GM12878 (cell line): ENCODE measurements around the gene PIAS2. TPM values are rescaled to one million over a fixed set of nuclear protein-coding genes. Genes with fewer than 3 reads are reported as not detected.

Source experiments
- ATF7 ChIP-seq: fragments of 450-650 bp; IDR thresholded peaks from 2 replicates; pipeline ENCODE4 v1.6.1; 2016; ENCODE audit warnings: low read depth, mild to moderate bottlenecking
- CBX3 ChIP-seq: fragments of 200-600 bp; sonication (generic); IDR thresholded peaks from 2 replicates; pipeline ENCODE4 v1.6.1; 2016; ENCODE audit warnings: low read depth, borderline replicate concordance
- CHD1 ChIP-seq: IDR thresholded peaks from 2 replicates; pipeline ENCODE4 v1.6.1; 2012; ENCODE audit warnings: low read depth, low read length, improper control_type of control experiment
- ETV6 ChIP-seq, 2 experiments: fragments of 450-650 bp in 1 of 2; IDR thresholded peaks in 1 of 2; conservative IDR thresholded peaks in 1 of 2; 2 replicates each; pipeline ENCODE4 v1.6.1; 2014; ENCODE audit warnings: antibody characterized with exemption in 1 of 2, borderline replicate concordance in 1 of 2, low read depth in 1 of 2, mild to moderate bottlenecking in 1 of 2, moderate library complexity in 1 of 2
- FOXM1 ChIP-seq: IDR thresholded peaks from 2 replicates; pipeline ENCODE4 v1.6.1; 2012; ENCODE audit warnings: low read depth, mild to moderate bottlenecking, inconsistent platforms, low read length, moderate library complexity
- GATAD2B ChIP-seq: fragments of 450-650 bp; conservative IDR thresholded peaks from 2 replicates; pipeline ENCODE4 v1.6.1; 2017; ENCODE audit warnings: low read depth, mild to moderate bottlenecking, moderate library complexity
- JUND ChIP-seq: IDR thresholded peaks from 2 replicates; pipeline ENCODE4 v1.6.1; 2012; ENCODE audit warnings: low read depth, mild to moderate bottlenecking, low read length, improper control_type of control experiment, moderate library complexity
- MEF2A ChIP-seq: IDR thresholded peaks from 2 replicates; pipeline ENCODE4 v1.6.1; 2011; ENCODE audit warnings: low read depth, mild to moderate bottlenecking, low read length, moderate library complexity; ENCODE audit not compliant: insufficient read depth
- MTA2 ChIP-seq: fragments of 450-650 bp; IDR thresholded peaks from 2 replicates; pipeline ENCODE4 v1.6.1; 2016; ENCODE audit warnings: low read depth, mild to moderate bottlenecking, moderate library complexity
- PML ChIP-seq: IDR thresholded peaks from 2 replicates; pipeline ENCODE4 v1.6.1; 2012; ENCODE audit warnings: low read length, inconsistent platforms
- RAD51 ChIP-seq: fragments of 450-650 bp; IDR thresholded peaks from 2 replicates; pipeline ENCODE4 v1.6.1; 2016; ENCODE audit warnings: moderate library complexity, mild to moderate bottlenecking, inconsistent platforms
- TCF7 ChIP-seq: IDR thresholded peaks from 2 replicates; pipeline ENCODE4 v1.6.1; 2014; ENCODE audit warnings: antibody characterized with exemption, borderline replicate concordance
- YBX1 ChIP-seq: fragments of 450-650 bp; IDR thresholded peaks from 2 replicates; pipeline ENCODE4 v1.6.1; 2016; ENCODE audit warnings: antibody characterized with exemption
- ZSCAN29 ChIP-seq: fragments of 450-650 bp; IDR thresholded peaks from 2 replicates; pipeline ENCODE4 v1.6.1; 2017; ENCODE audit warnings: mild to moderate bottlenecking, moderate library complexity
- polyA plus RNA-seq, 11 experiments: library from polyadenylated mRNA; depleted of rRNA in 4 of 11; unstranded in 6 of 11; stranded (reverse) in 5 of 11; fragments of >200 nt; fragmentation: Nextera tagmentation in 4 of 11; fragmentation: Illumina TruSeq in 1 of 11; extraction: Ambion mirVana in 4 of 11; extraction: Trizol in 1 of 11; gene quantifications; 1 replicate in 1 of 11; 2 replicates in 10 of 11; pipeline versions ENCODE4 v1.2.1 to v1.2.3, GENCODE V29; 2011 to 2016; ENCODE audit warnings: inconsistent platforms in 2 of 11, missing spikeins in 2 of 11, low read depth in 1 of 11
- total RNA-seq, 4 experiments: library from RNA; depleted of rRNA in 3 of 4; stranded (reverse); fragments of >200 nt in 3 of 4; fragmentation: Illumina TruSeq in 1 of 4; extraction: Trizol in 1 of 4; gene quantifications; 2 replicates each; pipeline versions ENCODE4 v1.2.1 to v1.2.3, GENCODE V29; 2013 to 2021
- TF ChIP-seq, protein P1 (sequence below): fragments of 150-350 bp; IDR thresholded peaks from 2 replicates; pipeline ENCODE4 v1.6.1; 2014; ENCODE audit warnings: mild to moderate bottlenecking, low read depth, low read length
- TF ChIP-seq, protein P2 (sequence below): IDR thresholded peaks from 2 replicates; pipeline ENCODE4 v1.6.1; 2012; ENCODE audit warnings: mild to moderate bottlenecking, low read depth, low read length
- TF ChIP-seq, protein P3 (sequence below), 3 experiments: IDR thresholded peaks in 2 of 3; conservative IDR thresholded peaks in 1 of 3; 2 replicates each; pipeline ENCODE4 v1.5.1; 2011; ENCODE audit warnings: low read depth in 3 of 3, low read length in 3 of 3, mild to moderate bottlenecking in 3 of 3, control low read depth in 2 of 3, moderate library complexity in 2 of 3, inconsistent platforms in 1 of 3, mixed read lengths in 1 of 3; ENCODE audit not compliant: control insufficient read depth in 2 of 3, insufficient read depth in 1 of 3; ENCODE audit errors: extremely low read depth in 1 of 3
- TF ChIP-seq, protein P4 (sequence below): fragments of 450-650 bp; IDR thresholded peaks from 2 replicates; pipeline ENCODE4 v1.6.1; 2016; ENCODE audit warnings: mild to moderate bottlenecking, moderate library complexity, borderline replicate concordance

Gene PIAS2
- total and polyA plus RNA-seq, 10 of the 15 experiments (the other 5 are each of a cell fraction or from before 2014, with no cell fraction given) = 4.0 to 31.8 (median 22.4) TPM

DNA sequence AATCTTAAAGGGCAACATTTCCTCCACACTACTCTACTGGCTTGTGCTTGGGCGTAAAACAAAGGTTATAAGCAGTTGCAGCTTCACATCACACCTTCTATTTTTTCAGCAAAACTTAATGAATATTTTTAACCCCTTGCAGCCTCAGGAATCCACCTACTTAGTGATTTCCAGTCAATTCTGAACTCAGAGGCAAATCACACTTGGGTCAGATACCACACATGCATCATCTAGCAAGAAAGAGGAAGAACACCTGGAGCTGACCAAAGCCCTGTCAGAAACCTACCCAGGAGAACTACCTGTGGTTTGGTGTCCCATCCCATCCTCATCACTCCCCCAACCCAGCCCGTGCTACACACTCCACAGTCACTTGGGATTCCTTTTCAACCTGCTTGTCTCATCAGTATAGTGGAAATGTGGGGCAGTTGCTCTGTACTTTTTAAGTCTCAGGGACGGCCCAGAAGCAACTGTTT is 25.5 kb downstream of the PIAS2 start (continued):
- no peak for TF ChIP-seq ZSCAN29
- TF ChIP-seq RAD51 = no peak; the same call in 1 of the 2 replicates
- TF ChIP-seq, protein P1, sequence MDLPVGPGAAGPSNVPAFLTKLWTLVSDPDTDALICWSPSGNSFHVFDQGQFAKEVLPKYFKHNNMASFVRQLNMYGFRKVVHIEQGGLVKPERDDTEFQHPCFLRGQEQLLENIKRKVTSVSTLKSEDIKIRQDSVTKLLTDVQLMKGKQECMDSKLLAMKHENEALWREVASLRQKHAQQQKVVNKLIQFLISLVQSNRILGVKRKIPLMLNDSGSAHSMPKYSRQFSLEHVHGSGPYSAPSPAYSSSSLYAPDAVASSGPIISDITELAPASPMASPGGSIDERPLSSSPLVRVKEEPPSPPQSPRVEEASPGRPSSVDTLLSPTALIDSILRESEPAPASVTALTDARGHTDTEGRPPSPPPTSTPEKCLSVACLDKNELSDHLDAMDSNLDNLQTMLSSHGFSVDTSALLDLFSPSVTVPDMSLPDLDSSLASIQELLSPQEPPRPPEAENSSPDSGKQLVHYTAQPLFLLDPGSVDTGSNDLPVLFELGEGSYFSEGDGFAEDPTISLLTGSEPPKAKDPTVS = no peak
- TF ChIP-seq CBX3 = no peak
- TF ChIP-seq, protein P2, sequence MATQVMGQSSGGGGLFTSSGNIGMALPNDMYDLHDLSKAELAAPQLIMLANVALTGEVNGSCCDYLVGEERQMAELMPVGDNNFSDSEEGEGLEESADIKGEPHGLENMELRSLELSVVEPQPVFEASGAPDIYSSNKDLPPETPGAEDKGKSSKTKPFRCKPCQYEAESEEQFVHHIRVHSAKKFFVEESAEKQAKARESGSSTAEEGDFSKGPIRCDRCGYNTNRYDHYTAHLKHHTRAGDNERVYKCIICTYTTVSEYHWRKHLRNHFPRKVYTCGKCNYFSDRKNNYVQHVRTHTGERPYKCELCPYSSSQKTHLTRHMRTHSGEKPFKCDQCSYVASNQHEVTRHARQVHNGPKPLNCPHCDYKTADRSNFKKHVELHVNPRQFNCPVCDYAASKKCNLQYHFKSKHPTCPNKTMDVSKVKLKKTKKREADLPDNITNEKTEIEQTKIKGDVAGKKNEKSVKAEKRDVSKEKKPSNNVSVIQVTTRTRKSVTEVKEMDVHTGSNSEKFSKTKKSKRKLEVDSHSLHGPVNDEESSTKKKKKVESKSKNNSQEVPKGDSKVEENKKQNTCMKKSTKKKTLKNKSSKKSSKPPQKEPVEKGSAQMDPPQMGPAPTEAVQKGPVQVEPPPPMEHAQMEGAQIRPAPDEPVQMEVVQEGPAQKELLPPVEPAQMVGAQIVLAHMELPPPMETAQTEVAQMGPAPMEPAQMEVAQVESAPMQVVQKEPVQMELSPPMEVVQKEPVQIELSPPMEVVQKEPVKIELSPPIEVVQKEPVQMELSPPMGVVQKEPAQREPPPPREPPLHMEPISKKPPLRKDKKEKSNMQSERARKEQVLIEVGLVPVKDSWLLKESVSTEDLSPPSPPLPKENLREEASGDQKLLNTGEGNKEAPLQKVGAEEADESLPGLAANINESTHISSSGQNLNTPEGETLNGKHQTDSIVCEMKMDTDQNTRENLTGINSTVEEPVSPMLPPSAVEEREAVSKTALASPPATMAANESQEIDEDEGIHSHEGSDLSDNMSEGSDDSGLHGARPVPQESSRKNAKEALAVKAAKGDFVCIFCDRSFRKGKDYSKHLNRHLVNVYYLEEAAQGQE = no peak
- TF ChIP-seq PML = no peak
- TF ChIP-seq TCF7 = peak; percentile 25; the same call in 1 of the 2 replicates
- TF ChIP-seq JUND = peak; percentile 78
- peak; percentile 90 for TF ChIP-seq ATF7
- TF ChIP-seq, protein P3, sequence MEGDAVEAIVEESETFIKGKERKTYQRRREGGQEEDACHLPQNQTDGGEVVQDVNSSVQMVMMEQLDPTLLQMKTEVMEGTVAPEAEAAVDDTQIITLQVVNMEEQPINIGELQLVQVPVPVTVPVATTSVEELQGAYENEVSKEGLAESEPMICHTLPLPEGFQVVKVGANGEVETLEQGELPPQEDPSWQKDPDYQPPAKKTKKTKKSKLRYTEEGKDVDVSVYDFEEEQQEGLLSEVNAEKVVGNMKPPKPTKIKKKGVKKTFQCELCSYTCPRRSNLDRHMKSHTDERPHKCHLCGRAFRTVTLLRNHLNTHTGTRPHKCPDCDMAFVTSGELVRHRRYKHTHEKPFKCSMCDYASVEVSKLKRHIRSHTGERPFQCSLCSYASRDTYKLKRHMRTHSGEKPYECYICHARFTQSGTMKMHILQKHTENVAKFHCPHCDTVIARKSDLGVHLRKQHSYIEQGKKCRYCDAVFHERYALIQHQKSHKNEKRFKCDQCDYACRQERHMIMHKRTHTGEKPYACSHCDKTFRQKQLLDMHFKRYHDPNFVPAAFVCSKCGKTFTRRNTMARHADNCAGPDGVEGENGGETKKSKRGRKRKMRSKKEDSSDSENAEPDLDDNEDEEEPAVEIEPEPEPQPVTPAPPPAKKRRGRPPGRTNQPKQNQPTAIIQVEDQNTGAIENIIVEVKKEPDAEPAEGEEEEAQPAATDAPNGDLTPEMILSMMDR (IDR thresholded peaks at IDR 0.05 in 2 of 3, conservative IDR thresholded peaks at IDR 0.05 in 1 of 3; ENCODE audit: control insufficient read depth in 2 of 3, extremely low read depth in 1 of 3, insufficient read depth in 1 of 3, low read depth in 3 of 3, low read length in 3 of 3) = no peak
- TF ChIP-seq, protein P4, sequence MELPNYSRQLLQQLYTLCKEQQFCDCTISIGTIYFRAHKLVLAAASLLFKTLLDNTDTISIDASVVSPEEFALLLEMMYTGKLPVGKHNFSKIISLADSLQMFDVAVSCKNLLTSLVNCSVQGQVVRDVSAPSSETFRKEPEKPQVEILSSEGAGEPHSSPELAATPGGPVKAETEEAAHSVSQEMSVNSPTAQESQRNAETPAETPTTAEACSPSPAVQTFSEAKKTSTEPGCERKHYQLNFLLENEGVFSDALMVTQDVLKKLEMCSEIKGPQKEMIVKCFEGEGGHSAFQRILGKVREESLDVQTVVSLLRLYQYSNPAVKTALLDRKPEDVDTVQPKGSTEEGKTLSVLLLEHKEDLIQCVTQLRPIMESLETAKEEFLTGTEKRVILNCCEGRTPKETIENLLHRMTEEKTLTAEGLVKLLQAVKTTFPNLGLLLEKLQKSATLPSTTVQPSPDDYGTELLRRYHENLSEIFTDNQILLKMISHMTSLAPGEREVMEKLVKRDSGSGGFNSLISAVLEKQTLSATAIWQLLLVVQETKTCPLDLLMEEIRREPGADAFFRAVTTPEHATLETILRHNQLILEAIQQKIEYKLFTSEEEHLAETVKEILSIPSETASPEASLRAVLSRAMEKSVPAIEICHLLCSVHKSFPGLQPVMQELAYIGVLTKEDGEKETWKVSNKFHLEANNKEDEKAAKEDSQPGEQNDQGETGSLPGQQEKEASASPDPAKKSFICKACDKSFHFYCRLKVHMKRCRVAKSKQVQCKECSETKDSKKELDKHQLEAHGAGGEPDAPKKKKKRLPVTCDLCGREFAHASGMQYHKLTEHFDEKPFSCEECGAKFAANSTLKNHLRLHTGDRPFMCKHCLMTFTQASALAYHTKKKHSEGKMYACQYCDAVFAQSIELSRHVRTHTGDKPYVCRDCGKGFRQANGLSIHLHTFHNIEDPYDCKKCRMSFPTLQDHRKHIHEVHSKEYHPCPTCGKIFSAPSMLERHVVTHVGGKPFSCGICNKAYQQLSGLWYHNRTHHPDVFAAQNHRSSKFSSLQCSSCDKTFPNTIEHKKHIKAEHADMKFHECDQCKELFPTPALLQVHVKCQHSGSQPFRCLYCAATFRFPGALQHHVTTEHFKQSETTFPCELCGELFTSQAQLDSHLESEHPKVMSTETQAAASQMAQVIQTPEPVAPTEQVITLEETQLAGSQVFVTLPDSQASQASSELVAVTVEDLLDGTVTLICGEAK = no peak
- TF ChIP-seq ETV6 (conservative IDR thresholded peaks at IDR 0.05 in 1 of 2, IDR thresholded peaks at IDR 0.05 in 1 of 2; ENCODE audit: borderline replicate concordance in 1 of 2, low read depth in 1 of 2) = peak in 1 of 2 experiments; percentile 54; a peak in 1 of 4 replicates
- no peak for TF ChIP-seq CHD1
- TF ChIP-seq FOXM1 = peak; percentile 81
- TF ChIP-seq YBX1 = no peak
- peak; percentile 99 for TF ChIP-seq MTA2
- peak; percentile 89 for TF ChIP-seq MEF2A
- TF ChIP-seq GATAD2B = peak; percentile 83; the same call in 1 of the 2 replicates
